ENCODE measurements around the gene DNMT3L. TPM values are rescaled to one million over a fixed set of nuclear protein-coding genes. Genes with fewer than 3 reads are reported as not detected.
"Not testable (repeated sequence)": the region's sequence is repeated elsewhere in the genome, so short reads cannot be mapped to it uniquely, and the experiment has no call there.

DNMT3L gene
- polyA plus RNA-seq, 1 of the 3 experiments (the other 2 are of a cell fraction) = not detected

- H3K4me3 ChIP-seq (ENCODE audit: low read depth in 2 of 2, low read length in 1 of 2); H4K20me1 ChIP-seq (ENCODE audit: insufficient read depth); H3F3A ChIP-seq (replicated peaks; ENCODE audit: insufficient read depth); H3K79me2 ChIP-seq (ENCODE audit: insufficient read depth); H3K9me3 ChIP-seq; H3K4me2 ChIP-seq; H3K9me2 ChIP-seq; DNase-seq; H3K4me1 ChIP-seq (ENCODE audit: control insufficient read depth in 1 of 2, insufficient read depth in 2 of 2, low read depth in 1 of 2, low read length in 1 of 2); H3K27ac ChIP-seq (ENCODE audit: low read depth in 2 of 2, low read length in 1 of 2); H3K27me3 ChIP-seq (ENCODE audit: insufficient read depth); POLR2A ChIA-PET; H3K36me3 ChIP-seq (replicated peaks in 1 of 2; ENCODE audit: control insufficient read depth in 1 of 2, insufficient read depth in 2 of 2, low read length in 1 of 2); H3K9ac ChIP-seq; H2AFZ ChIP-seq (ENCODE audit: low read depth); CTCF ChIA-PET: not testable (repeated sequence)
- no CpG with 5 or more reads among the region's 15 CpGs for WGBS (ENCODE audit: low lambda C conversion rate)
Observed at GRCh38 chr21:44207860-44208646, 53.6 kb downstream of the DNMT3L start.

- H3K9me3 ChIP-seq; DNase-seq; H3K9ac ChIP-seq; H3K4me3 ChIP-seq (ENCODE audit: low read depth in 2 of 2, low read length in 1 of 2); H3K9me2 ChIP-seq; H3K4me2 ChIP-seq; H3K4me1 ChIP-seq (ENCODE audit: control insufficient read depth in 1 of 2, insufficient read depth in 2 of 2, low read depth in 1 of 2, low read length in 1 of 2); H3K79me2 ChIP-seq (ENCODE audit: insufficient read depth); H2AFZ ChIP-seq (ENCODE audit: low read depth); H3F3A ChIP-seq (replicated peaks; ENCODE audit: insufficient read depth); H4K20me1 ChIP-seq (ENCODE audit: insufficient read depth); H3K36me3 ChIP-seq (replicated peaks in 1 of 2; ENCODE audit: control insufficient read depth in 1 of 2, insufficient read depth in 2 of 2, low read length in 1 of 2); H3K27ac ChIP-seq (ENCODE audit: low read depth in 2 of 2, low read length in 1 of 2); CTCF ChIA-PET; POLR2A ChIA-PET; H3K27me3 ChIP-seq (ENCODE audit: insufficient read depth): not testable (repeated sequence)
- WGBS (ENCODE audit: low lambda C conversion rate) = no CpG with 5 or more reads among the region's 33 CpGs
Observed at GRCh38 chr21:44206698-44207676, 54.7 kb downstream of the DNMT3L start.

DNA sequence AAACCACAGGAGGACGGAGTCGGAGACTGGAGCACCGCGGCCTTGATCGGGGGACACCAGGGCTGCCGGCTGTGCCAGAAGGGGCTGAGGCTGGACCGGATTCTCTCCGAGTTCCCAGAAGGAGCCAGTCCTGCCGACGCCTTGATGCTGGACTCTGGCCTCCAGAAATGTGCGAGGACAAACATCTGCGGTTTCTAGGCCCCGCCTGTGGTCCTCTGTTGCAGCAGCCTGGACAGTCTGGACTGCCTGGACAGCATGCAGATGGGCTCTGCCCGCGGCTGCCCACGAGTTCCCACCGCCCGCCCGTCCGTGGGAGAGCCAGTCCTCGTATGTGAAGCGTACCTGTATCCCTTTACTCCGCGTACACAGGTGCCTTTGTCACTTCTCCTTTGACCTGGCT is 55.5 kb downstream of the DNMT3L start:
- H3K4me1 ChIP-seq (ENCODE audit: control insufficient read depth in 1 of 2, insufficient read depth in 2 of 2, low read depth in 1 of 2, low read length in 1 of 2); H3K9me3 ChIP-seq; H3K9me2 ChIP-seq; CTCF ChIA-PET; H3K4me2 ChIP-seq; H3K79me2 ChIP-seq (ENCODE audit: insufficient read depth); H3K4me3 ChIP-seq (ENCODE audit: low read depth in 2 of 2, low read length in 1 of 2); H3K36me3 ChIP-seq (replicated peaks in 1 of 2; ENCODE audit: control insufficient read depth in 1 of 2, insufficient read depth in 2 of 2, low read length in 1 of 2); H3K9ac ChIP-seq; POLR2A ChIA-PET; H3F3A ChIP-seq (replicated peaks; ENCODE audit: insufficient read depth); DNase-seq; H3K27me3 ChIP-seq (ENCODE audit: insufficient read depth); H3K27ac ChIP-seq (ENCODE audit: low read depth in 2 of 2, low read length in 1 of 2); H2AFZ ChIP-seq (ENCODE audit: low read depth); H4K20me1 ChIP-seq (ENCODE audit: insufficient read depth): not testable (repeated sequence)
- no CpG with 5 or more reads among the region's 24 CpGs for WGBS (ENCODE audit: low lambda C conversion rate)

GRCh38 chr21:44202590-44203299 is 59.0 kb downstream of the DNMT3L start:
- H3K27ac ChIP-seq (ENCODE audit: low read depth in 2 of 2, low read length in 1 of 2); H3K4me3 ChIP-seq (ENCODE audit: low read depth in 2 of 2, low read length in 1 of 2); CTCF ChIA-PET; H3K27me3 ChIP-seq (ENCODE audit: insufficient read depth); H3K4me1 ChIP-seq (ENCODE audit: control insufficient read depth in 1 of 2, insufficient read depth in 2 of 2, low read depth in 1 of 2, low read length in 1 of 2); POLR2A ChIA-PET; H3K9me3 ChIP-seq; H2AFZ ChIP-seq (ENCODE audit: low read depth); H3K9me2 ChIP-seq; DNase-seq; H4K20me1 ChIP-seq (ENCODE audit: insufficient read depth); H3K36me3 ChIP-seq (replicated peaks in 1 of 2; ENCODE audit: control insufficient read depth in 1 of 2, insufficient read depth in 2 of 2, low read length in 1 of 2); H3K79me2 ChIP-seq (ENCODE audit: insufficient read depth); H3K9ac ChIP-seq; H3F3A ChIP-seq (replicated peaks; ENCODE audit: insufficient read depth); H3K4me2 ChIP-seq: not testable (repeated sequence)
- no CpG with 5 or more reads among the region's 30 CpGs for WGBS (ENCODE audit: low lambda C conversion rate)

DNA sequence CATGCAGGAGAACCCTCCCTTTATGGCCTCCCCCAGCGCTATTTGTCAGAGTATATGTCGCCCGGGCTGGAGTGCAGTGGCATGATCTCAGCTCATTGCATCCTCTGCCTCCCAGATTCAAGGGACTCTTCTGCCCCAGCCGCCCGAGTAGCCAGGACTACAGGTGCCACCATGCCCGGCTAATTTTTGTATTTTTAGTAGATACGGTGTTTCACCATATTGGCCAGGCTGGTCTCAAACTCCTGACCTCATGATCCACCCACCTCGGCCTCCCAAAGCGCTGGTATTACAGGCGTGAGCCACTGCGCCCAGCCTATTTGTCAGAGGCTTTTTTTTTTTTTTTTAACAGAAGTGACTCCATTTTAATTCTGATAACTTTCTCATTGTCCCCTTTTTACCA is 61.7 kb downstream of the DNMT3L start:
- 80% methylated on average over 8 of the region's 11 CpGs for WGBS (ENCODE audit: low lambda C conversion rate)
- POLR2A ChIA-PET; DNase-seq; H3K9me2 ChIP-seq; H3F3A ChIP-seq (replicated peaks; ENCODE audit: insufficient read depth); H3K4me2 ChIP-seq; H3K27me3 ChIP-seq (ENCODE audit: insufficient read depth); H3K9me3 ChIP-seq; H3K79me2 ChIP-seq (ENCODE audit: insufficient read depth); H3K4me3 ChIP-seq (ENCODE audit: low read depth in 2 of 2, low read length in 1 of 2); H2AFZ ChIP-seq (ENCODE audit: low read depth); H3K36me3 ChIP-seq (replicated peaks in 1 of 2; ENCODE audit: control insufficient read depth in 1 of 2, insufficient read depth in 2 of 2, low read length in 1 of 2); H3K4me1 ChIP-seq (ENCODE audit: control insufficient read depth in 1 of 2, insufficient read depth in 2 of 2, low read depth in 1 of 2, low read length in 1 of 2); CTCF ChIA-PET; H4K20me1 ChIP-seq (ENCODE audit: insufficient read depth); H3K27ac ChIP-seq (ENCODE audit: low read depth in 2 of 2, low read length in 1 of 2); H3K9ac ChIP-seq: not testable (repeated sequence)

Measured in SK-N-SH (cell line).